Astrocyte (in vitro differentiated cells and primary cell): ENCODE measurements around the gene LIMS2. TPM values are rescaled to one million over a fixed set of nuclear protein-coding genes. Genes with fewer than 3 reads are reported as not detected.

Experiments
- DNase-seq: peaks from one replicate; pipeline ENCODE4 v3.0.0-alpha.2; 2010; ENCODE audit warnings: low read depth
- FAIRE-seq: peaks from 2 replicates; lab custom pipeline; 2011; peaks lifted over from hg19 to GRCh38; lab: Jason Lieb, UNC
- H2AFZ ChIP-seq: 2 replicates; pipeline ENCODE4 v1.6.0; 2012; ENCODE audit warnings: low read depth, low read length, inconsistent platforms
- H3K27ac ChIP-seq: 2 replicates; pipeline ENCODE4 v1.5.1; 2011; ENCODE audit warnings: low read depth, low read length, inconsistent platforms
- H3K27me3 ChIP-seq: 2 replicates; pipeline ENCODE4 v1.6.0; 2011; ENCODE audit warnings: low read length, inconsistent platforms; ENCODE audit not compliant: insufficient read depth
- H3K36me3 ChIP-seq: 2 replicates; pipeline ENCODE4 v1.5.1; 2011; ENCODE audit warnings: low read length, inconsistent platforms; ENCODE audit not compliant: insufficient read depth
- H3K4me1 ChIP-seq: 2 replicates; pipeline ENCODE4 v1.5.1; 2011; ENCODE audit warnings: low read length, inconsistent platforms; ENCODE audit not compliant: insufficient read depth
- H3K4me2 ChIP-seq: 2 replicates; pipeline ENCODE4 v1.6.0; 2012; ENCODE audit warnings: low read length, inconsistent platforms
- H3K4me3 ChIP-seq: 2 replicates; pipeline ENCODE4 v1.5.1; 2011; ENCODE audit warnings: low read depth, mild to moderate bottlenecking, low read length, inconsistent platforms; ENCODE audit not compliant: insufficient read depth
- H3K79me2 ChIP-seq: 2 replicates; pipeline ENCODE4 v1.6.0; 2012; ENCODE audit warnings: mild to moderate bottlenecking, low read length, inconsistent platforms; ENCODE audit not compliant: insufficient read depth
- H3K9ac ChIP-seq: 2 replicates; pipeline ENCODE4 v1.6.0; 2012; ENCODE audit warnings: mild to moderate bottlenecking, low read length, inconsistent platforms
- H3K9me3 ChIP-seq: 2 replicates; pipeline ENCODE4 v1.5.1; 2012; ENCODE audit warnings: low read depth, mild to moderate bottlenecking, low read length, inconsistent platforms; ENCODE audit not compliant: insufficient read depth
- H4K20me1 ChIP-seq: 2 replicates; pipeline ENCODE4 v1.6.0; 2012; ENCODE audit warnings: low read length, inconsistent platforms; ENCODE audit not compliant: insufficient read depth
- H3K27ac Mint-ChIP-seq: one replicate; pipeline ENCODE4 v1.8.0; 2021; ENCODE audit warnings: mild to moderate bottlenecking, mixed read lengths; ENCODE audit not compliant: unreplicated experiment
- H3K27me3 Mint-ChIP-seq: one replicate; pipeline ENCODE4 v1.8.0; 2021; ENCODE audit warnings: low read depth, mixed read lengths; ENCODE audit not compliant: unreplicated experiment
- H3K36me3 Mint-ChIP-seq: one replicate; pipeline ENCODE4 v1.8.0; 2021; ENCODE audit warnings: low read depth, mixed read lengths; ENCODE audit not compliant: unreplicated experiment
- H3K4me1 Mint-ChIP-seq: one replicate; pipeline ENCODE4 v1.8.0; 2021; ENCODE audit warnings: low read depth, mixed read lengths; ENCODE audit not compliant: unreplicated experiment
- H3K4me3 Mint-ChIP-seq: one replicate; pipeline ENCODE4 v1.8.0; 2021; ENCODE audit warnings: mild to moderate bottlenecking, moderate library complexity, mixed read lengths; ENCODE audit not compliant: unreplicated experiment
- H3K9me3 Mint-ChIP-seq: one replicate; pipeline ENCODE4 v1.8.0; 2021; ENCODE audit warnings: mild to moderate bottlenecking, mixed read lengths; ENCODE audit not compliant: unreplicated experiment
- CTCF ChIP-seq: IDR thresholded peaks from 2 replicates; pipeline ENCODE4 v1.5.1; 2011; ENCODE audit warnings: low read depth, mild to moderate bottlenecking, inconsistent platforms, low read length, moderate library complexity; ENCODE audit not compliant: insufficient read depth
- EZH2 ChIP-seq: IDR thresholded peaks from 2 replicates; pipeline ENCODE4 v1.6.1; 2012; ENCODE audit warnings: mild to moderate bottlenecking, low read length, inconsistent platforms; ENCODE audit not compliant: insufficient read depth
- total RNA-seq: library from RNA; stranded (reverse); gene quantifications from 2 replicates; pipeline ENCODE4 v1.2.1, GENCODE V29; 2021

Gene LIMS2
- total RNA-seq, 1 donor from 2014 or later = 73.3 TPM

- peak overlapping the region; percentile 46 for H3K4me2 ChIP-seq
- no peaks in the 10 kb centered on the region for H3K27me3 ChIP-seq
- peaks cover 6% of the 10 kb centered on the region for H3K4me1 ChIP-seq
- H2AFZ ChIP-seq = no peak overlapping the region
- peaks cover 12% of the 10 kb centered on the region for H3K4me1 Mint-ChIP-seq
- no peaks in the 10 kb centered on the region for H3K9me3 ChIP-seq
- H3K9me3 Mint-ChIP-seq = peaks cover 40% of the 10 kb centered on the region
- DNase-seq = no peak
- H3K27ac ChIP-seq = peak overlapping the region; percentile 23
- FAIRE-seq = peak; percentile 50
- TF ChIP-seq CTCF (no peak), EZH2 (no peak)
- H3K4me3 Mint-ChIP-seq = no peak overlapping the region
- no peaks in the 10 kb centered on the region for H3K36me3 ChIP-seq
- H3K79me2 ChIP-seq = no peaks in the 10 kb centered on the region
- H3K9ac ChIP-seq = no peak overlapping the region
- peaks cover 2% of the 10 kb centered on the region for H3K36me3 Mint-ChIP-seq
- no peak overlapping the region for H3K4me3 ChIP-seq
- peak overlapping the region; percentile 5 for H3K27ac Mint-ChIP-seq
- H3K27me3 Mint-ChIP-seq = peaks cover 4% of the 10 kb centered on the region
- H4K20me1 ChIP-seq = no peaks in the 10 kb centered on the region
These were observed 76.1 kb downstream of the LIMS2 start for GRCh38 chr2:127599211-127599610.

- DNase-seq = no peak
- peak overlapping the region; percentile 28 for H3K27ac Mint-ChIP-seq
These were observed 76.6 kb downstream of the LIMS2 start for GRCh38 chr2:127598711-127599110.

More at GRCh38 chr2:127598711-127599110, 76.6 kb downstream of the LIMS2 start:
- Mint-ChIP-seq H3K36me3 (peaks cover 2% of the 10 kb centered on the region), H3K27me3 (peaks cover 2% of the 10 kb centered on the region), H3K4me3 (no peak overlapping the region), H3K9me3 (peaks cover 38% of the 10 kb centered on the region), H3K4me1 (peaks cover 12% of the 10 kb centered on the region)
- Histone ChIP-seq H4K20me1 (no peaks in the 10 kb centered on the region), H3K27me3 (no peaks in the 10 kb centered on the region), H3K4me3 (no peak overlapping the region), H3K4me1 (peaks cover 6% of the 10 kb centered on the region), H3K27ac (no peak overlapping the region), H2AFZ (no peak overlapping the region), H3K79me2 (no peaks in the 10 kb centered on the region), H3K9ac (no peak overlapping the region), H3K9me3 (no peaks in the 10 kb centered on the region), H3K36me3 (no peaks in the 10 kb centered on the region), H3K4me2 (peak overlapping the region; percentile 46)
- FAIRE-seq = no peak
- TF ChIP-seq CTCF (no peak), EZH2 (no peak)
